ENCODE measurements around the gene ARHGAP32.

DNA sequence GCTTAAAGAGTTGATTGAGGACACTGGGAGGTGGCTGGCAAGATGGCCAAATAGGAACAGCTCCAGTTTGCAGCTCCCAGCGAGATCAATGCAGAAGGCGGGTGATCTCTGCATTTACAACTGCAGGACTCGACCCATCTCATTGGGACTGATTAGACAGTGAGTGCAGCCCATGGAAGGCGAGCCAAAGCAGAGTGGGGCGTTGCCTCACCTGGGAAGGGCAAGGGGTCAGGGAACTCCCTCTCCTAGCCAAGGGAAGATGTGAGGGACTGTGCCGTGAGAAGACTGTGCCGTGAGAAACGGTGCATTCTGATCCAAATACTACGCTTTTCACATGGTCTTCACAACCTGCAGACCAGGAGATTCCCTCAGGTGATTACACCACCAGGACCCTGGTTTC is 36.4 kb downstream of the ARHGAP32 start:
- TF ChIP-seq, protein P1, sequence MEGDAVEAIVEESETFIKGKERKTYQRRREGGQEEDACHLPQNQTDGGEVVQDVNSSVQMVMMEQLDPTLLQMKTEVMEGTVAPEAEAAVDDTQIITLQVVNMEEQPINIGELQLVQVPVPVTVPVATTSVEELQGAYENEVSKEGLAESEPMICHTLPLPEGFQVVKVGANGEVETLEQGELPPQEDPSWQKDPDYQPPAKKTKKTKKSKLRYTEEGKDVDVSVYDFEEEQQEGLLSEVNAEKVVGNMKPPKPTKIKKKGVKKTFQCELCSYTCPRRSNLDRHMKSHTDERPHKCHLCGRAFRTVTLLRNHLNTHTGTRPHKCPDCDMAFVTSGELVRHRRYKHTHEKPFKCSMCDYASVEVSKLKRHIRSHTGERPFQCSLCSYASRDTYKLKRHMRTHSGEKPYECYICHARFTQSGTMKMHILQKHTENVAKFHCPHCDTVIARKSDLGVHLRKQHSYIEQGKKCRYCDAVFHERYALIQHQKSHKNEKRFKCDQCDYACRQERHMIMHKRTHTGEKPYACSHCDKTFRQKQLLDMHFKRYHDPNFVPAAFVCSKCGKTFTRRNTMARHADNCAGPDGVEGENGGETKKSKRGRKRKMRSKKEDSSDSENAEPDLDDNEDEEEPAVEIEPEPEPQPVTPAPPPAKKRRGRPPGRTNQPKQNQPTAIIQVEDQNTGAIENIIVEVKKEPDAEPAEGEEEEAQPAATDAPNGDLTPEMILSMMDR (IDR thresholded peaks at IDR 0.05; ENCODE audit: insufficient read depth, low read length, poor library complexity, severe bottlenecking): no peak
- no peak for TF ChIP-seq EZH2phosphoT487 (conservative IDR thresholded peaks at IDR 0.05; ENCODE audit: low read length)
